ENCODE measurements around the gene BLOC1S3.

- TF ChIP-seq POLR2AphosphoS5 (IDR thresholded peaks at IDR 0.05) (no peak), POLR2A (IDR thresholded peaks at IDR 0.05) (peak in 1 of 2 donors; percentile 6)
Observed at GRCh38 chr19:45153339-45154063, 25.1 kb upstream of the BLOC1S3 start.

All from suprapubic skin (tissue), 4 donors.